B cell (primary cell): ENCODE data around the gene RASA3. TPM values are rescaled to one million over a fixed set of nuclear protein-coding genes. Genes with fewer than 3 reads are reported as not detected.

Source experiments
- ATAC-seq: fragments of 200-7000 bp; cut with Tn5 transposase; one replicate; pipeline ENCODE4 v1.10.0; 2021; ENCODE audit warnings: low read depth, mild to moderate bottlenecking, moderate number of reproducible peaks, moderate library complexity
- CTCF ChIA-PET: fragments of 350-600 bp; sonication (Branson Sonifier 250); formaldehyde crosslinking; loops from one replicate; lab custom pipeline; 2021; ENCODE audit warnings: antibody characterized with exemption, inconsistent platforms; lab: Charles Lee
- POLR2A ChIA-PET: fragments of 350-600 bp; sonication (Branson Sonifier 250); formaldehyde crosslinking; loops from one replicate; lab custom pipeline; 2021; ENCODE audit warnings: antibody characterized with exemption; lab: Charles Lee
- DNase-seq: peaks from one replicate; pipeline ENCODE4 v3.0.0; 2013
- H2AFZ ChIP-seq: 2 replicates; pipeline ENCODE4 v1.6.1; 2012; ENCODE audit warnings: mild to moderate bottlenecking, low read depth, low read length; ENCODE audit not compliant: insufficient read depth, poor library complexity, severe bottlenecking
- H3K27ac ChIP-seq, 2 donors: 1 replicate in 1 of 2; 2 replicates in 1 of 2; pipeline ENCODE4 v1.5.1; 2012 to 2013; ENCODE audit warnings: low read length in 2 of 2, mild to moderate bottlenecking in 2 of 2, moderate library complexity in 1 of 2
- H3K27me3 ChIP-seq, 4 experiments: fragments of 200-600 bp in 1 of 4; sonication (generic) in 1 of 4; replicated peaks in 1 of 4; 1 replicate in 2 of 4; 2 replicates in 2 of 4; pipeline versions ENCODE4 v1.6.1 to v1.7.0; 2013 to 2016; ENCODE audit warnings: low read length in 3 of 4, mild to moderate bottlenecking in 2 of 4, mixed read lengths in 1 of 4, moderate library complexity in 1 of 4; ENCODE audit not compliant: insufficient read depth in 4 of 4, control insufficient read depth in 3 of 4; ENCODE audit errors: control extremely low read depth in 1 of 4
- H3K36me3 ChIP-seq, 2 experiments: replicated peaks in 1 of 2; 1 replicate in 1 of 2; 2 replicates in 1 of 2; pipeline versions ENCODE4 v1.6.1 to v1.7.1; 2013; ENCODE audit warnings: low read length in 1 of 2; ENCODE audit not compliant: insufficient read depth in 2 of 2, control insufficient read depth in 1 of 2; ENCODE audit errors: control extremely low read depth in 1 of 2, extremely low read depth in 1 of 2
- H3K4me1 ChIP-seq, 2 donors: fragments of 200-600 bp in 1 of 2; sonication (generic) in 1 of 2; 1 replicate in 1 of 2; 2 replicates in 1 of 2; pipeline versions ENCODE4 v1.5.1 to v1.6.1; 2013 to 2017; ENCODE audit warnings: low read length in 2 of 2; ENCODE audit not compliant: control insufficient read depth in 2 of 2, insufficient read depth in 2 of 2
- H3K4me2 ChIP-seq: replicated peaks from 2 replicates; pipeline ENCODE3; 2012; ENCODE audit warnings: mild to moderate bottlenecking, low read depth, low read length; ENCODE audit not compliant: poor library complexity, severe bottlenecking
- H3K4me3 ChIP-seq, 5 experiments: fragments of 200-600 bp in 1 of 5; sonication (generic) in 1 of 5; 1 replicate in 3 of 5; 2 replicates in 2 of 5; pipeline versions ENCODE4 v1.5.1 to v1.7.0; 2011 to 2016; ENCODE audit warnings: low read length in 4 of 5, mild to moderate bottlenecking in 4 of 5, low read depth in 2 of 5, control low read depth in 1 of 5, moderate library complexity in 1 of 5; ENCODE audit not compliant: insufficient read depth in 1 of 5; ENCODE audit errors: control extremely low read depth in 1 of 5, extremely low read depth in 1 of 5
- H3K79me2 ChIP-seq: fragments of 200-600 bp; sonication (generic); one replicate; pipeline ENCODE4 v1.6.0; 2016; ENCODE audit warnings: low read length; ENCODE audit not compliant: control insufficient read depth, insufficient read depth
- H3K9ac ChIP-seq: fragments of 200-600 bp; sonication (generic); 2 replicates; pipeline ENCODE4 v1.6.1; 2017; ENCODE audit warnings: mild to moderate bottlenecking, low read length, moderate library complexity
- H3K9me3 ChIP-seq, 3 donors: one replicate each; pipeline versions ENCODE4 v1.6.1 to v1.7.1; 2013; ENCODE audit warnings: low read length in 2 of 3; ENCODE audit not compliant: control insufficient read depth in 2 of 3, insufficient read depth in 1 of 3; ENCODE audit errors: control extremely low read depth in 1 of 3
- H4K20me1 ChIP-seq: 2 replicates; pipeline ENCODE4 v1.6.0; 2012; ENCODE audit warnings: mild to moderate bottlenecking, low read length; ENCODE audit not compliant: insufficient read depth, control insufficient read depth, poor library complexity, severe bottlenecking
- H3K27ac Mint-ChIP-seq: one replicate; pipeline ENCODE4 v1.8.0; 2021; ENCODE audit warnings: mixed read lengths
- H3K27me3 Mint-ChIP-seq: one replicate; pipeline ENCODE4 v1.8.0; 2021; ENCODE audit warnings: mixed read lengths
- H3K4me1 Mint-ChIP-seq: one replicate; pipeline ENCODE4 v1.8.0; 2021; ENCODE audit warnings: mixed read lengths
- H3K4me3 Mint-ChIP-seq: one replicate; pipeline ENCODE4 v1.8.0; 2021; ENCODE audit warnings: mixed read lengths
- H3K9me3 Mint-ChIP-seq: one replicate; pipeline ENCODE4 v1.8.0; 2022; ENCODE audit warnings: mixed read lengths; ENCODE audit not compliant: insufficient read depth
- EZH2 ChIP-seq: IDR thresholded peaks from 2 replicates; pipeline ENCODE4 v1.6.1; 2012; ENCODE audit warnings: borderline replicate concordance, low read depth, mild to moderate bottlenecking, moderate library complexity, low read length; ENCODE audit not compliant: insufficient read depth, poor library complexity, severe bottlenecking
- WGBS: methylation state at CpG from one replicate; pipeline ENCODE4 v1.1.5; 2013; ENCODE audit warnings: missing lambda C conversion rate; ENCODE audit not compliant: insufficient coverage; 5-methylcytosine and 5-hydroxymethylcytosine counted together
- intact Hi-C: fragments of 100-400 bp; cut with micrococcal nuclease; formaldehyde crosslinking; loops from one replicate; pipeline ENCODE4 v1.10.0; 2022
- polyA plus RNA-seq: library from polyadenylated mRNA; depleted of rRNA; stranded (reverse); fragments of >200 nt; gene quantifications from 2 replicates; pipeline ENCODE4 v1.2.3, GENCODE V29; 2012
- total RNA-seq, 2 donors: library from RNA; stranded (reverse); fragments of 120-200 nt in 1 of 2; gene quantifications; 1 replicate in 1 of 2; 2 replicates in 1 of 2; pipeline versions ENCODE4 v1.2.3 to v1.2.4, GENCODE V29; 2013 to 2022
- TF ChIP-seq, protein P1 (sequence below): fragments of 200-600 bp; IDR thresholded peaks from one replicate; pipeline ENCODE4 v1.8.0; 2022; ENCODE audit warnings: antibody characterized with exemption, mild to moderate bottlenecking

Gene RASA3
- total and polyA plus RNA-seq, 2 donors (not counting 1 experiment from before 2014, with no cell fraction given): 54.2 to 87.4 TPM

DNA sequence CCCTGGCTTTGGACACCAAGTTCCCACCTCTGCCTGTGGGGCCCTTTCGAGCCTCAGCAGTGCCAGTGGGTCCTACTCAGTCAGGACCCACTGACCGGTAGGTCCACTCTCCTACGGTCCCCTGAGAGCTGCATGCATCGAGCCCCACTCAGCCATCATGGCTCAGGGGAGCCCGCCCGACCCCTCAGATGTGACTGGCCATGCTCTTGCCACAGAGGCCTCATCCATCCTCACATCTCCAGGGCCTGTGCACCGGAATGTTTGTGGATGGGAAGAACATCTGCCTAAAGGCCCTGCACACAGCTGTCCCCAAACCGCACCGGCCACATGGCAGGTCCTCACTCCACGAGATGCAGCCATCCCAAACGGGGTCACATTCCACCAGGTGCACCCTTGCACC, 105.9 kb downstream of the RASA3 start:
- Mint-ChIP-seq H3K9me3 (no peaks in the 10 kb centered on the region), H3K4me3 (peak overlapping the region; percentile 29), H3K27me3 (no peaks in the 10 kb centered on the region), H3K27ac (peak overlapping the region; percentile 80), H3K4me1 (peaks cover 51% of the 10 kb centered on the region)
- no peak overlapping the region for H3K4me3 ChIP-seq
- peaks cover 0 to 84% of the 10 kb centered on the region in 2 experiments for H3K36me3 ChIP-seq
- H3K9ac ChIP-seq: no peak overlapping the region
- H3K27me3 ChIP-seq: no peaks in the 10 kb centered on the region
- H3K4me2 ChIP-seq: peak overlapping the region; percentile 65
- ATAC-seq (no peak), DNase-seq (no peak)
- intact Hi-C loops: loop anchor here (2.0 kb wide), 1 partner anchor 38 kb away; no protein-coding TSS in a partner anchor
- no peak overlapping the region for H3K27ac ChIP-seq
- peaks cover 0 to 5% (median 0%) of the 10 kb centered on the region in 3 donors for H3K9me3 ChIP-seq
- H3K4me1 ChIP-seq: peaks cover 27 to 56% of the 10 kb centered on the region in 2 donors
- no peak overlapping the region for H2AFZ ChIP-seq
- ChIA-PET CTCF (interaction anchor here (1.2 to 2.0 kb wide), 2 partner anchors 12 to 84 kb away, joined by 4 to 6 read pairs; no protein-coding TSS in a partner anchor), POLR2A (no interaction called here)
- TF ChIP-seq, protein P1, sequence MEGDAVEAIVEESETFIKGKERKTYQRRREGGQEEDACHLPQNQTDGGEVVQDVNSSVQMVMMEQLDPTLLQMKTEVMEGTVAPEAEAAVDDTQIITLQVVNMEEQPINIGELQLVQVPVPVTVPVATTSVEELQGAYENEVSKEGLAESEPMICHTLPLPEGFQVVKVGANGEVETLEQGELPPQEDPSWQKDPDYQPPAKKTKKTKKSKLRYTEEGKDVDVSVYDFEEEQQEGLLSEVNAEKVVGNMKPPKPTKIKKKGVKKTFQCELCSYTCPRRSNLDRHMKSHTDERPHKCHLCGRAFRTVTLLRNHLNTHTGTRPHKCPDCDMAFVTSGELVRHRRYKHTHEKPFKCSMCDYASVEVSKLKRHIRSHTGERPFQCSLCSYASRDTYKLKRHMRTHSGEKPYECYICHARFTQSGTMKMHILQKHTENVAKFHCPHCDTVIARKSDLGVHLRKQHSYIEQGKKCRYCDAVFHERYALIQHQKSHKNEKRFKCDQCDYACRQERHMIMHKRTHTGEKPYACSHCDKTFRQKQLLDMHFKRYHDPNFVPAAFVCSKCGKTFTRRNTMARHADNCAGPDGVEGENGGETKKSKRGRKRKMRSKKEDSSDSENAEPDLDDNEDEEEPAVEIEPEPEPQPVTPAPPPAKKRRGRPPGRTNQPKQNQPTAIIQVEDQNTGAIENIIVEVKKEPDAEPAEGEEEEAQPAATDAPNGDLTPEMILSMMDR: no peak
- no peak for TF ChIP-seq EZH2
- H3K79me2 ChIP-seq: peaks cover 12% of the 10 kb centered on the region
- H4K20me1 ChIP-seq: peaks cover 72% of the 10 kb centered on the region
- 95% methylated on average over 11 of the region's 11 CpGs for WGBS

DNA sequence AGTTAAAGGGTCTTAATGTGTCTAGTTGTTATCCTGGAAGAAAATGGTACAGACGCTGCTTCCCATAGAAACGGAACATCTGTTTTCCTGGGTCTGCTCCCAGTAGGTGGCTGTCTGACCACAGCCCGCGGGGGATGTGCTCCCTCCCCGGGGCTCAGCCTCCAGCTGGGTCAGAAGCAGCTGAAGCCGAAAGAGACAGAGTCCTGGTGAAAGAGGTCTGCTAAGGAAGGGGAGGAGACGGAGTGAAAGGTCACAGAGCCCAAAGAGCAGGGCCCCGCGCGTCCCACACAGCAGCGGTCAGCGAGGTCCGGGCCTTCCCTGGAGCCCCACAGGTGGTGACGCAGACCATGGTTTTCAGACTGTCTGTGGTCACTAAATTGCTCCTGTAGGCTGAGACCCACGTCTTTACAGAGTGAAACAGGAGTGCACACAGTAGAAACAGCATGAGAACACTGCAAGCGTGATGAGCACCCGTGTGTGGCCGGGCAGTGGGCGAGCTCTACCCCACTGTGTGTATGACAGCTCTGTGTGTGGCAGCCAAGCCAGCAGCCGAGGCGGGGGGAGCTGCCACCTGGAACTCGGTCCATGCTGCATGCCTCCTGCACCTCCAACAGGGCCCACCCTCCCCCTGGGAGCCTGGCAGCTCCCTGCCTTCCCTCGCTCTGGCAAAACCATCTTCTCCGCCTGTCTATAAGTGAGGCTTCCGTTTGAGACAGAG, 106.5 kb downstream of the RASA3 start:
- TF ChIP-seq, protein P1: no peak
- TF ChIP-seq EZH2: no peak
- Histone ChIP-seq H3K79me2 (peaks cover 6% of the 10 kb centered on the region), H4K20me1 (peaks cover 66% of the 10 kb centered on the region), H2AFZ (no peak overlapping the region), H3K4me3 (no peak overlapping the region), H3K4me2 (peak overlapping the region; percentile 65), H3K9ac (no peak overlapping the region), H3K4me1 (peaks cover 27 to 62% of the 10 kb centered on the region in 2 donors), H3K27ac (peak overlapping the region in 1 of 2 donors; percentile 3), H3K9me3 (peaks cover 0 to 5% (median 0%) of the 10 kb centered on the region in 3 donors), H3K36me3 (peaks cover 0 to 85% of the 10 kb centered on the region in 2 experiments), H3K27me3 (no peaks in the 10 kb centered on the region)
- DNase-seq (no peak), ATAC-seq (no peak)
- Mint-ChIP-seq H3K9me3 (no peaks in the 10 kb centered on the region), H3K27me3 (no peaks in the 10 kb centered on the region), H3K4me1 (peaks cover 53% of the 10 kb centered on the region), H3K27ac (peak overlapping the region; percentile 65), H3K4me3 (peak overlapping the region; percentile 63)
- POLR2A ChIA-PET: interaction anchor here (0.7 to 1.0 kb wide), 2 partner anchors 42 to 164 kb away, joined by 6 to 8 read pairs; no protein-coding TSS in a partner anchor
- intact Hi-C loops: loop anchor here (2.0 kb wide), 1 partner anchor 39 kb away; no protein-coding TSS in a partner anchor
- CTCF ChIA-PET: interaction anchor here (0.8 to 2.0 kb wide), 5 partner anchors 13 to 136 kb away, joined by 3 to 8 read pairs (median 4); no protein-coding TSS in a partner anchor
- WGBS: 80% methylated on average over 24 of the region's 25 CpGs
